Measurements from ENCODE around the gene BLVRB.
"Not testable (repeated sequence)": the region's sequence is repeated elsewhere in the genome, so short reads cannot be mapped to it uniquely, and the experiment has no call there.

The BLVRB gene

DNA sequence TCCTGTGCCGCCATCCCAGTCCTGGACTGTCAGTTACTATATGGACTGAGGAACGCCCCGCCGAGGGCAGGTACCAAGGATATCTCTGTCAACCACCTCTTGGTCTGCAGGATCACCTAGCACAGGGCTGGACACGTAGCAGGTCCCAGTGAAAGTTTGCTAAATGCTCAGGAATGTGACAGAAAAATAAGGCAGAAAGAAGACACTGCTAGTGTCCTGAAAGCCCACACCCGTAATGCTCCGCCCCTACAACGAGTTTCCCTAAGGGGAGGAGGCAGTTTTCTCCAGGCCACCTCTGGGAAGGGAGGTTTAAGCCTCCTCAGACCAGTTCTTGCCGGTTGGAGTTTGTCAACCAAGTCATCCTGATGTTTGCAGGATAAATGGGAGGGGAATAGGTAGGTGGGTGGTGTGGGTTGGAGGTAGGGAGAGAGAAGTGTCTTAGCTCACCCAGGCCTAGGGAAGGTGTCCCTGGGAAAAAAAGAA, 19.7 kb downstream of the BLVRB start:
- DNase-seq = no peak

DNA sequence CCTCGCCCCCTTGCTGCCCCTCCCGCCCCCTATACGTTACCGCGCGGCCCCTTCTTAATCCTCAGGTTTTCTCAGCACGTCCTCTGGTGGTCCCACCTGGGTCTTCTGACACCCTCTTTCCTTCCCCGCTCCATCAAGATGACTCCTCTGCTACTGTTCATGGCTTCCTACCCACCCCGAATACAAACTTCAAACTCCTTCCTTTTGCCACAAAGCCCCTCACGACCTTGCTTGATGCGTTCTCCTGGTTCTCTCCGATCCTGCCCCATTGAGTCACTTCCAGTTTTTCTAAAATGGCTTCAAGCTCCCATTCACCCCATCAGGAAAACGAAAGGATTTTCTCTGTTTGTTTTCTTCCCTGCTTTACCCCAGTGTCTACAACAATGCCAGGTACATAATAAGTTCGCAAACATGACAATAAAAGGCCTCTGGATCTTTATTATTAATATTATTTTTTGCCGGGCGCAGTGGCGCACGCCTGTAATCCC, 20.7 kb downstream of the BLVRB start:
- no peak for DNase-seq

DNA sequence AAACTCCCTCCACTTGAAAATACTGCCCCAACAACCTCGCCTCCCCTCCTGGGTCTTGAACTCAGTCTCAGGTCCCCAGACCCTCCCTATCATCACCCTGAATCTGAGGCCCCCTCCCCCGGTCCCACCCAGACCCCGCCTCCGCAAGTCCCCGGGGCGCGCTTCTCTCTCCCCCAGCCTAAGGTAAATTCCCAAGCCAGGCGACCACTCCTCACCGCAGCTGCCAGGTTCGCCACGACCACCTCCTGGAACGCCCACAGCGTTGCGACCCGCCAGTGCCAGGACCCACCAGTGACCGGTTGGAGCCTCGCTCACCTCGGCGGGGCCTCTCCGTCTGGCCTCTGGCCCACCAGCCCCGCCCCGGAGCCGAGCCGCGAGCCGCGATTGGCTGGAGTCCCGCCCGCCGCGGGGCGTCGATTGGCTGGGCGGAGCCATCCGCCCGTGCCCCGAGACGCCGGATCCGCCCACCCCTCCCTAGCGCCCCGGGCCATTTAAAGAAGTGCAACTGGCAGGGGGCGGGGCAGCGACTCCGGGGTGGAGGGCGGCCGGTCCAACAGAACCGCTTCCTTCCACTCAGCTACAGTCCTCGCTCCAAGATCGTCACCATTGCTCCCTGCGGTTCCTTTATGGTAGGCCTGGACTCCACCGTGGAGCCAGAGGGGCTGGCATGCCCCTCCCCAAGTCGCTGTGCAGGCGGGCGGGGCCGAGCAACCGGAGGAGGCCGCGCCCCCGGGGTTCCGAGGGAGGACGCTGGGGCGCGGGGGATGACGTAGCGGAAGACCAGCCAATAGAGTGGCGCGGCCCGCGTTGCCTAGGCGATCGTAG, 21.3 kb downstream of the BLVRB start, which contains the start of gene SERTAD3:
TSS of gene SERTAD3 (minus strand) at position 336 of the 825 bp plus-strand sequence. CDS start 2,255 bp downstream, outside the sequence.
- peak; percentile 96 for DNase-seq

DNA sequence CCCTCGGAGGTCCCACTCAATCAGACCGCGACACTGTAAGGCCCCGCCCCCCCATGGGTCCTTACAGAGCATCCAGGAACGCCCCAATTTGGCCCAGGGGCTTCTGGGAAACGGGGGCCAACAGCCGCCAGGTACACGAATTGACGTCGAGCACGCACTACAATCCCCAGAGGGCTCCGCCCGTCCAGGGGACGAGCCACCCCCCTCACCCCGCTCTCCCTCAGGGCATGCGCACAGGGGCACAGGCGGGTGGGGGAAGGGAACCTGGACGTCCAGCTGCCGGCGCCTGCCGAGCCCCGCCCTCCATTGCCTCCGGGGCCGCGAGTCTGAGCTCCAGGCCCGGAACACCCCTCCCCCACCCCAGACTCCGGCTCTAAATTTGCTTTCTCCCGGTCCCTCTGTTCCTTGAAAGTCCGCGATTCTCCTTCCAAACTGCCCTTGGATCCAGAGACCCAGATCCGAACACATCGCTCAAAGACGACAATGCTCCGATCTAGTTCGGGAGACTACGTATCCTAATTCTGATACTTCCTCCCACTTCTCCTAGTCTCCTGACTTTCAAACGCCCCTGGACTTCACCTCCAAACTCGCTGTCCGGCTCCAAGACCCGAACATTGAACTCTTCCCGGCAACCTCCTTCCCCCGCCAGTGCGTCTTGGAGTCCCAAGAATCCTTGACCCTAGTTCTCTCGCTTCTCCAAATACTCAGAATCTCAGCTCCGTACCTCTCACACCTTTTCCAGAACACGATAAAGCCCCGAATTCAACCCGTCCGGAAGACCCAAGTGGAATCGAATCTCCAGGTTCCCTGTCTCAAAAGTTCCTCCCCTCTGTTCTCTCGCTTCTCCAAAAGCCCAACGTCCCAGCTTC, 22.2 kb downstream of the BLVRB start:
- DNase-seq = peak; percentile 97 to 100

DNA sequence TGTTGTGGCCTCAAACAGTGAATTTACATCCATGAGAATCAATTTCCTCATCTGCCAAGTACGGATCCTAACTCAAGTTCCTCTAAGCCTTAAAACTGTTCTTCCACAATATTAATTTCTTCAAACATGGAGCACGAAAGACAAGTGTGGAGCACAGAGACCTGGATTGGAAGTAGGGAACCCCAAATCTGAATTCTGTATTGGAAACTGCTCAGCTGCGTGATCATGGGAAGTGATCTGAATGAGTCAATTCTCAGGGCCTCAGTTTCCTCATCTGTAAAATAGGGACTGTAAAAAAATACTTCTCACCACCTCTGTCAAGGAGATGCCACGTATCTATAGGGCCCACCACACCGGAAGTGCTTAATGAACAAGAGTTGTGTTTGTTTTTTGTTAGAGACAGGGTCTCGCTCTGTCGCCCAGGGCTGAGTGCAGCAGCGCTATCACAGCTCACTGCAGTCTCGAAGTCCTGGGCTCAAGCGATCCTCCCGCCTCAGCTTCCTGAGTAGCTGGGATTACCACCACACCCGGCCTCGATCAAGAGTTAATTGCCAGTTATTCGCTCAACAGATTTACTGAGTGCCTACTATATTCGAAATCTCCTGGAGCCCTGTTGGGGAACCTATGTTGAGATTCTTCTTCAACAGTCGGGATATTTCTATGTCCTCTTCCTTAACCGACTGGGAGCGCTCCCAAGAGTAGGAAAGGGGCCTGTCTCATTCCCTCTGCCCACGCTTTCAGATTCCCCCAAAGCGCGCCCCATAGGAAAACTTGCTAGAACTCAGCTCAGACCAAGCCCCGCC, 23.0 kb downstream of the BLVRB start:
- no peak for DNase-seq

DNA sequence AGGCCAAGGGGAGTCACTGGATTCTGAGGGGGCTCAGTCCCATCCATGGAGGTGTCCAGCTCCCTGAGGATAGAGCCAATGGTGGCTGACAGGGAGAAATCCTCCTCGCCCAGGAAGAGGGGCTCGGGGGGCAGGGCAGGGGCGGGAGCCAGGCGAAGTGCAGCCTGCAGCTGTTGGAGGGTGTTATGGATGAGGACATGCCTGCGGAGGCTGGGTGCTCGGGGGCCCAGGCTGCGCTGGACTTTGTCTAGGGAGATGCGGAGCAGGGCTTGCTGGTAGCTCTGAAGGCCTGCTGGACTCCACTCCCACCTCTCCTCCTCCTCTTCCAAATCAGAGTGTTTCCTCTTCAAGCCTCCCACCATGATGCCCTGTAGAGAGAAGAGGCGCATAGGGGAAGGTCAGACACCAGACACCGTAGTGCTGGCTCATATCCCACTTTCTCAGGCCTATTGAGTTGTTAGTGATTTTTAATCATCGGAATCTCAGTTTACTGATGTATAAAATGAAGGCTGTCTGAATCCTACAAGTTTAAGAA, 23.8 kb downstream of the BLVRB start:
- no peak for DNase-seq

DNA sequence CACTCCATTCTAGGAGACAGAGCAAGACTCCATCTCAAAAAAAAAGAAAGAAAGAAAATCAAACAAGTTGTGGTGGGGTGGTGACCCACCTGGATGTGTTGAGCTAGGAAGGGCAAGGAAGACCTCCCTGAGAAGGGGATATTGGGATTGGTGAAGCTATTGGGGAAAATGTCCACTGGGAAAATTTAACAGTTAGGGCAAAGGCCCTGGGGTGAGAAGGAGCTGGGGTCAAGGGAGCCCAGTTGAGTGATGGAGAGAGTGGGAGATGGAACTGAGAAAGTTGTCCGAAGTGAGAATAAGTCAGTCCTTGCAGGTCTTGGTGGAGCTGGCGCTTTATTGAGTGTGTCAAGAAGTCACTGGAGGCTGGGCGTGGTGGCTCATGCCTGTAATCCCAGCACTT, 27.3 kb downstream of the BLVRB start:
- no peak for DNase-seq

DNA sequence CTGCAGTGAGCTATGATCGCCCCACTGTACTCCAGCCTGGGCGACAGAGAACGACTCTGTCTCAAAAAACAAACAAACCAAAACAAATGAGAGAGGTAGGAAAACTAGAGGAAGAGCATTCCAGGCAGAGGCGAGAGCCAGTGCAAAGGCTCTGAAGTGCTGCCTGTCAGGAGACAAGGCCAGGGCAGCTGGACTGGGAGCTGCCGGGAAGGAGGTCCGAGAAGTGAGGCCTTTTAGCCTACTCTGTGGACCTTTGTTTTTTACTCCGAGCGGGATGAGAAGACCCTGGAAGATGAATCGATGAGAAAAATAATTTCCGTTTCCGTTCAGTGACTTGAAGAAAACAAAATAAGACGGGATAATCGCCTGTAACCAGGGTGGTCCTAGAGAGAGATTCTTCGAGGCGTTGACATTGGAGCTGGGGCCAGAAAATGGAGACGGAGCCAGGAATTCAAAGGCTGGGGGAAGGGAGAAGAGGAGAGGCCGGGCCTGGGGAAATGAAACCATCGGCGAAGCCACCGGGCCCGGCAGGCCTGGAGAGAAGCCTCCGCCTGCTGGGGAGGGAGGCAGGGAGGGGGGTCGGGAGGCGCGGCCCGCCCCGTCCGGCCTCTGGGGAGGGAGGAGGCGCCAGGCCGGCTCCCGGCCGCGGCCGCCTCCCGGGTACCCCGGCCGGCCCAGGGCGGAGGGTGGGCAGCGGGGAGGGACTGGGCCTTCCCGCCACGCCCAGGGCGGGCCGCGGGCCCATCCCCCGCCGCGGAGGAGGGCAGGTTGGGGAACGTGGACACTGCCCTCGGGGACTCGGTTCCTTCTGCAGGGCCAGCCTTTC, 31.9 kb downstream of the BLVRB start:
- peak; percentile 35 to 37 for DNase-seq

DNA sequence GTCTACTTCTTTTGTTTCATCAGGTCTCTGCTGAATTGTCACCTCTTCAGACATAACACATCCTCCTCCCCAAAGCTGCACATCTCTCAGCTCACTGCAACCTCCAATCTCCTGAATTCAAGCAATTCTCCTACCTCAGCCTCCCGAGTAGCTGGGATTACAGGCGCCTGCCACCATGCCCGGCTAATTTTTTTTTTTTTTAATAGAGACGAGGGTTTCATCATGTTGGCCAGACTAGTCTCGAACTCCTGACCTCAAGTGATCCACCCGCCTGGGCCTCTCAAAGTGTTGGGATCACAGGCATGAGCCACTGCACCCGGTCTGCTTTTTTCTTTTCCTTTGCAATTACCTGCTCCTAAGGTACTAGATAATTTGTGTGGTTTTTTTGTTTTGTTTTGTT, 32.8 kb downstream of the BLVRB start:
- DNase-seq = not testable (repeated sequence)

DNA sequence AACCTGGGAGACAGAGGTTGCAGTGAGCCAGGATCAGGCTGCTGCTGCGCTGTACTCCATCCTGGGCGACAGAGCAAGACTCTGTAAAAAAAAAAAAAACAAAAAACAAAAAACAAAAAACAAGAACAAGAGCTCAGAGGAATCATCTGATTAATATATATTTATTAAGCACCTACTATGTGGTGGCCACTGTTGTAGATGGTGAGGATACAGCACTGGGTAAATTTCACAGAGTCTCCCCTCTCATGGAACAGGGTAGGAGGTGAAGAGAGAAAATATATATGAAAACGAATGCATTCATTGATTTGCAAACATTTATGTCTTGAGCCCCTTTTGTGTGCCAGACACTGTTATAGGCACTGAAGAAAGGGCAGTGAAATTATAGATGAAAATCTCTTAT, 33.8 kb downstream of the BLVRB start:
- DNase-seq = no peak

DNA sequence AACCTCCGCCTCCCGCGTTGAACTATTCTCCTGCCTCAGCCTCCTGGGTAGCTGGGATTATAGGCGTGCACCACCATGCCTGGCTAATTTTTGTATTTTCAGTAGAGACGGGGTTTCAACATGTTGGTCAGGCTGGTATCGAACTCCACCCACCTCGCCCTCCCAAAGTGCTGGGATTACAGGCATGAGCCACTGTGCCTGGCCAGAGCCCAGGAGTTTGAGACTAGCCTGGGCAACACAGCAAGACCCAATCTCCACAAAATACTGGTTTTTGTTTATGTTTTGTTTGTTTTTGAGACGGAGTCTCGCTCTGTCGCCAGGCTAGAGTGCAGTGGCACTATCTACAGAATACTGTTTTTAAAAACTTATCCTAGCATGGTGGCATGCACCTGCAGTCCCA, 35.3 kb downstream of the BLVRB start:
- DNase-seq = not testable (repeated sequence)

DNA sequence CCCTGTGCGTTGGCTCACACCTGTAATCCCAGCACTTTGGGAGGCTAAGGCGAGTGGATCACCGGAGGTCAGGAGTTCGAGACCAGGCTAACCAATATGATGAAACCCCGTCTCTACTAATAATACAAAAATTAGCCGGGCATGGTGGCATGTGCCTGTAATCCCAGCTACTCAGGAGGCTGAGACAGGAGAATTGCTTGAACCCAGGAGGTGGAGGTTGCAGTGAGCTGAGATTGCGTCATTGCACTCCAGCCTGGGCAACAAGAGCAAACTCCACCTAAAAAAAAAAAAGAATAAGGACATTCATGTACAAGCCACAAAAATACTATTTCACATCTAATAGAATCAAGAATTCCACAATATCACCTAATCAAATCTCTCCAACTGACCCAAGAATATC, 37.3 kb downstream of the BLVRB start:
- DNase-seq = not testable (repeated sequence)

DNA sequence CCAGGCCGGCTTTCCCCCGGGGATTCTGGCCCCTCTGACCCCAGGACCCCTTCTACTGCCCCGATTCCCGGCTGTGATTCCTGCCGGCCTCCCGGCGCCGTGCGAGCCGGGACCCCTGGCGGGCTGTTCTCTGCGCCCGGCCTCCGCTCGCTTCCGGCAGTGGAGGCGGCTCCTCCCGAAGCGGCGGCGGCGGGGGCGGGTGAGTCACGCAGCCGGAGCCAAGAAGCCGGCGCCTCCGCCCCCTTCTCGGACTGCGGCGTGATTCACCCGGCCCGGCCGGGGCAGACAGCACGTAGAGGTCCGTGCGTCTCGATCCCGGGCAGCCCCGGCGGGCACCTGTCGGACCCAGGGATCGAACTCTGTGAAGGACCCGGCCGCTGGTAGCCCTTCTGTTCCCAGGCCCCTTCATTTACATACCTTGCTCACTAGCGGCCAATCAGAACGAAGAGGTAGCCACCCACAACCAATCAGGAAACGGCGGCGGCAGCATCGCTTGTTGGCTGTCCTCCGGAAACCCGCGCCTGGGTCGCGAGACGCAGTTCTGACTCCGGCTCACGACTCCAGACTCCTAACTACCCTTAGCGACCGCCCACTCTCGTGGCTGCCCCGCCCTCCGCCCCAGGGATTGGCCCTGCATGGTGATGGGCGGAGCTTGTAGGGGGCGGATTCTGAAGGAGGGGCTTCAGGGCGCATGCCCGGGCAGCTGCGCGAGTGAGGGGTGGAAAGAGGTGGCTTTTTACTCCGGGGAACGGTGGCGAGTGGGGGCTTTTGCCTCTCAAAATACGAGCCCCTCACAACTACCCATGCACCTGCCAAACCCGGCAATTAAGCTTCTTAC, 39.9 kb downstream of the BLVRB start, which contains the start of gene SERTAD1:
TSS of gene SERTAD1 (minus strand) at position 543 of the 838 bp plus-strand sequence. CDS start 2,446 bp downstream, outside the sequence.
- peak; percentile 100 for DNase-seq

DNA sequence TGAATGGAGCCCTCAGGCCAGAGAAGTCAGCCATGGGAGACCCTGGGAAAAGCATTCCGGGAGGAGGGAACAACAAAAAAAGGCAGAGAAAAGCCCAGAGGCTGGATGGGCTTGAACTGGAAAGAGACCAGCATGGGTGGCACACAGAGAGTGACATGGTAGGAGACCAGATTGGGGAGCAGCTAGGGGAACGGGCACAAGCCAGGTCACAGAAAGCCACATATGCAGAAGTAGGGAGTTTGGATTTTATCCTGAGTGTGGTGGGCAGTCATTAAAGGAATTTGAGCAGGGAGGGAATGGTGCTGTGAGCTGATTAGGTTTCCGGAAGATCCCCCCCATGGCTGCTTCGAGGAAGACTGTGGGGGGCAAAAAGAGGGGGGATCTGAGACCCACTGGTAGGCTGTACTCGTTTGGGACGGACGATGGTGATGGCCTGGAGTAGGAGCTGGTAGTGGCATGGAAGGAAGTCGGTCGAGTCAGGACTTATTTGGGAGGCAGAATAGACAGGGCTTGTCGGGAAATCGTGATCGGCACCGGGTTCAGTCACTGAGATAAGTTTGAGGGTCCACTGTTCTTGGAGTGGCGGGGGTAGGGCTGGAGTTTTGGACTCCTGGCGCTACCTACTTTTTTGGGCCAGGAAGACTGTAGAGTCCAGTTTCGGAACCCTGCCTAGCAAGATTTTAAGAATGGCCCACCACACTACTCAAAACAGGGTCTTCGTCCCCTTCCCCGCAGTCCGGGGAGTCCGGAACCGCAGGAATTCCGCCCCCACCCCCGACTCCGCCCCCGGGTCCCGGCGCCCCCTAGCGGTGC, 40.7 kb downstream of the BLVRB start:
- DNase-seq = peak in 1 of 2 experiments; percentile 12

DNA sequence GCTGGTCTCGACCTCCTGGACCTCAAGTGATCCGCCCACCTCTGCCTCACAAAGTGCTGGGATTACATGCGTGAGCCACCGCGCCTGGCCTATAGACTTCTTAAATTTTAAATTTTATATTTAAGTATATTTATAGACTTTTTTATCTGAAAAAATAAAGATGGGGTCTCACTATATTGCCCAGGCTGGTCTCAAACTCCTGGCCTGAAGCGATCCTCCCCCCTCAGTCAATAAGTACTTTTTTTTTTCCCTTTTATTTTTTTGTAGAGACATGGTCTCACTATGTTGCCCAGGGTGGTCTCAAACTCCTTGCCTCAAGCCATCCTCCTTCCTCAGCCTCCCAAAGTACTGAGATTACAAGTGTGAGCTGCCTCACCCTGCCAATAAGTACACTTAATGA, 41.6 kb downstream of the BLVRB start:
- DNase-seq = no peak

DNA sequence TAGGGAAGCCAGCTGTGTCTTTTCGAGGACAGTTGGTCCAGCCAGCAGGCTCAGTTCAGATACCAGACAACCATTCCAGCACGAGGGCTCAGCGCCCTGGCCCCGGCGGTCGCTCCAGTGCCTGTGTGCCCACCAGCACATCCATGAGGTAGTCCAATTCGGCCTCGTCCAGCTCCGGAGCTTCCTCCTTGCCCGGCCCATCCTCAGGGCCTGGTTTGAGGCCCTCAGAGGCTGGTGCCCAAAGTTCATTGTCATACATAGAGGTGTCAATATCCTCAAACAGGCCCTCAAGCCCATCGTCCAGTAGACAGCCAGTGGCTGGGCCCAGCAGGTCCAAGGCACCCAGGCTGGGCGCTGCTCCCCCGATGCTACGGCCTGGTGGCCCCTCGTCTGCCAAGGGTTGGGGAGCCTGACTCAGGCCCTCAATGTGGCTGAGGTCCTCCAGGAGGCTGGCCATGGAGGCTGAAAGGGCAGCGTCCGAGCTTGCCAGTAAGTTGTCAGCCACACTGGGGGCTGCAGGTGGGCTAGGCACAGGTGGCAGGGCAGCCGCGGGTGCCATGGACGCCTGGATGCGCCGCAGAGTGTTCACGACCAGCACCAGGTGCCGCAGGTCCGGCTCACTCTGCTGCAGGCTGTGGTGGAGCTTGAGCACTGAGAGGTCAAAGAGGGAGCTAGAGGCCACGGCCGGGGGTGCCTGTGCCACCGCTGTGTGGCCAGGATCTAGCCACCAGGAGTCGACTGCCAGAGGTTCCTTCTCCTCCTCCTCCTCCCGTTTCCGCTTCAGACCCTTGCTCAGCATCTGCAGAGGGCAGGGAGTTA, 42.6 kb downstream of the BLVRB start:
- DNase-seq = no peak

DNA sequence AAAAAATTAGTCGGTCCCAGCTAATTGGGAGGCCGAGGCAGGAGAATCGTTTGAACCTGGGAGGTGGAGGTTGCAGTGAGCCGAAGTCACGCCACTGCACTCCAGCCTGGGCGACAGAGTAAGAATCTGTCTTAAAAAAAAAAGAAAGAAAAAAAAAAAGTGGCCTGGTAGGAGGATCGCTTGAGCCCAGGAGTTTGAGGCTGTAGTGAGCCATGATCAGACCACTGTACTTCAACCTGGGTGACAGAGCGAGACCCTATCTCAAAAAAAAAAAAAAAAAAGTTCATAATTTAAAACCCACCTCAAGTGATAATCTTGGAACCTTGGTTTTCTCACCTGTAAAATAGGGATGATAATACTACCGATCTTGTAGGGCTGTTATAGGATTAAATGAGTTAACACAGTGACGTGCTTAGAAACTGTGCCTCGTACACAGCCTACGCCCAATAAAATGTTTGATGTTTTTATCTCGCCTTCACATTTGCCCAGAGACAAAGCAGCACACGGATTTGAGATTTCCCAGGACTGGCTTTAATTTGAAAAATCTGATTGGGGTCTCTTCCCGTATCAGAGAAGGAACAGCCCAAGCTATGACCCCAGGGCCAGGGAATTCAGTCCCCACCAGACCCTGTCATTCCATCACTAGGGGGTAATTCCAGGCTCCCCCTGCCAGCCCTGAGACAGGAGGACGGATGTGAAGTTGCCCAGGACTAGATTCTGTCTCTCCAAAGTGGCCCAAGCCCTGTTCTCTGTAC, 43.4 kb downstream of the BLVRB start:
- DNase-seq = no peak

Data from stimulated activated CD4-positive, alpha-beta T cell treated with anti-CD3 and anti-CD28 coated beads, Interleukin-4, amount 100 ng/mL, for 4 hours (primary cell).